AG10803 (cell line): ENCODE data around the gene POLD2.

Experiments used
- DNase-seq: peaks from one replicate; pipeline ENCODE4 v3.0.0; 2010; ENCODE audit warnings: low read depth
- H3K4me3 ChIP-seq: 2 replicates; pipeline ENCODE4 v1.5.1; 2011; ENCODE audit warnings: mild to moderate bottlenecking, low read length, control low read depth
- CTCF ChIP-seq: conservative IDR thresholded peaks from 2 replicates; pipeline ENCODE4 v1.5.1; 2011; ENCODE audit warnings: mild to moderate bottlenecking, low read length, control low read depth, inconsistent platforms

Gene POLD2

GRCh38 chr7:44145969-44146911, 22.9 kb upstream of the POLD2 start:
- peak overlapping the region; percentile 59 for H3K4me3 ChIP-seq
- DNase-seq = peak; percentile 52
- no peak for TF ChIP-seq CTCF

GRCh38 chr7:44145479-44145968, 22.2 kb upstream of the POLD2 start:
- DNase-seq = no peak
- peak overlapping the region; percentile 59 for H3K4me3 ChIP-seq
- TF ChIP-seq CTCF = no peak

GRCh38 chr7:44144968-44145478, 21.7 kb upstream of the POLD2 start:
- DNase-seq = no peak
- no peak for TF ChIP-seq CTCF
- no peak overlapping the region; the same call in 1 of the 2 replicates for H3K4me3 ChIP-seq

- no peak for DNase-seq
- no peak overlapping the region for H3K4me3 ChIP-seq
- TF ChIP-seq CTCF = no peak
Observed at GRCh38 chr7:44144426-44144967, 21.1 kb upstream of the POLD2 start.

GRCh38 chr7:44143646-44144250, 20.4 kb upstream of the POLD2 start:
- no peak for TF ChIP-seq CTCF
- peak; percentile 69 for DNase-seq
- H3K4me3 ChIP-seq = no peak overlapping the region

- H3K4me3 ChIP-seq = no peak overlapping the region
- no peak for DNase-seq
- TF ChIP-seq CTCF = no peak
Observed at GRCh38 chr7:44142028-44142427, 18.7 kb upstream of the POLD2 start.
